HG03439 (cell line): ENCODE measurements around the gene CLIC3.

ENCODE experiments used
- ATAC-seq: cut with Tn5 transposase; IDR thresholded peaks from one replicate; pipeline ENCODE4 v1.9.1; 2021; ENCODE audit warnings: mild to moderate bottlenecking, moderate library complexity; ENCODE audit not compliant: unreplicated experiment

Gene CLIC3

GRCh38 chr9:136983167-136983566 is 13.2 kb downstream of the CLIC3 start:
- ATAC-seq: no peak

GRCh38 chr9:136982232-136983051 is 13.9 kb downstream of the CLIC3 start, which contains the start of gene LCNL1:
Gene LCNL1 (plus strand): TSS chr9:136982993. CDS start chr9:136983587, 594 bp downstream.
- no peak for ATAC-seq

GRCh38 chr9:136981588-136982231 is 14.7 kb downstream of the CLIC3 start:
- ATAC-seq: no peak

- no peak for ATAC-seq
Observed at GRCh38 chr9:136980669-136981478, 15.5 kb downstream of the CLIC3 start.

GRCh38 chr9:136979769-136980587 is 16.4 kb downstream of the CLIC3 start:
- ATAC-seq: no peak

GRCh38 chr9:136978865-136979544 is 17.4 kb downstream of the CLIC3 start:
- ATAC-seq: no peak

GRCh38 chr9:136978073-136978864 is 18.1 kb downstream of the CLIC3 start:
- ATAC-seq: no peak

GRCh38 chr9:136977649-136978072 is 18.7 kb downstream of the CLIC3 start:
- no peak for ATAC-seq

GRCh38 chr9:136977223-136977622 is 19.1 kb downstream of the CLIC3 start, which contains the start of gene PTGDS:
Gene PTGDS (plus strand): TSS chr9:136977504. CDS start chr9:136977579, 75 bp downstream.
- no peak for ATAC-seq

GRCh38 chr9:136975644-136976043 is 20.7 kb downstream of the CLIC3 start:
- no peak for ATAC-seq

- ATAC-seq: no peak
Observed at GRCh38 chr9:136974817-136975535, 21.4 kb downstream of the CLIC3 start.

- no peak for ATAC-seq
Observed at GRCh38 chr9:136973618-136974617, 22.4 kb downstream of the CLIC3 start.

- ATAC-seq: no peak
Observed at GRCh38 chr9:136972743-136973142, 23.6 kb downstream of the CLIC3 start.

- ATAC-seq: no peak
Observed at GRCh38 chr9:136972335-136972734, 24.0 kb downstream of the CLIC3 start.

- ATAC-seq: no peak
Observed at GRCh38 chr9:136971746-136972145, 24.6 kb downstream of the CLIC3 start.

- no peak for ATAC-seq
Observed at GRCh38 chr9:136970361-136970760, 26.0 kb downstream of the CLIC3 start.

- ATAC-seq: no peak
Observed at GRCh38 chr9:136969774-136970173, 26.6 kb downstream of the CLIC3 start.
